GM12878 (cell line): ENCODE measurements around the gene SLIRP. TPM values are rescaled to one million over a fixed set of nuclear protein-coding genes. Genes with fewer than 3 reads are reported as not detected.
"Not testable (repeated sequence)": the region's sequence is repeated elsewhere in the genome, so short reads cannot be mapped to it uniquely, and the experiment has no call there.

Experiments
- ATAC-seq: fragments of 200-7000 bp; cut with Tn5 transposase; 3 replicates; pipeline ENCODE4 v1.9.1; 2020; ENCODE audit warnings: mild to moderate bottlenecking, moderate library complexity
- BruUV-seq: library from RNA; stranded (reverse); fragments of 400-500 nt; replicated peaks from 2 replicates; lab custom pipeline; 2021; lab: Mats Ljungman, UMichigan
- CTCF ChIA-PET: fragments of 300-600 bp; sonication (Branson Sonifier 250); formaldehyde crosslinking; extraction: SDS; loops from one replicate; lab custom pipeline; 2021; ENCODE audit warnings: inconsistent platforms; lab: Yijun Ruan, JAX
- POLR2A ChIA-PET: fragments of 350-600 bp; formaldehyde crosslinking; extraction: SDS; loops from one replicate; lab custom pipeline; 2021; ENCODE audit warnings: inconsistent platforms; lab: Charles Lee
- RAD21 ChIA-PET: fragments of 300-600 bp; sonication (Branson Sonifier 250); formaldehyde crosslinking; loops from one replicate; lab custom pipeline; 2023; ENCODE audit warnings: antibody characterized with exemption; ENCODE audit not compliant: unreplicated experiment; lab: Charles Lee
- SMC1A ChIA-PET: fragments of 300-600 bp; sonication (Branson Sonifier 250); formaldehyde crosslinking; loops from one replicate; lab custom pipeline; 2023; ENCODE audit not compliant: unreplicated experiment, uncharacterized antibody; lab: Charles Lee
- DNase-seq: peaks from one replicate; pipeline ENCODE4 v3.0.0-alpha.2; 2011; ENCODE audit warnings: low read depth, low spot score
- FAIRE-seq: peaks from 3 replicates; lab custom pipeline; 2011; peaks lifted over from hg19 to GRCh38; lab: Jason Lieb, UNC
- H2AFZ ChIP-seq: 2 replicates; pipeline ENCODE4 v1.6.0; 2011; ENCODE audit warnings: low read depth, low read length, control low read depth; ENCODE audit not compliant: control insufficient read depth
- H3K27ac ChIP-seq: 2 replicates; pipeline ENCODE4 v1.5.1; 2011; ENCODE audit warnings: control low read depth; ENCODE audit not compliant: control insufficient read depth, insufficient read depth
- H3K27me3 ChIP-seq, 2 experiments: replicated peaks in 1 of 2; 2 replicates each; pipeline versions ENCODE4 v1.6.0 to v1.6.1; 2011; ENCODE audit warnings: low read length in 1 of 2; ENCODE audit not compliant: control insufficient read depth in 2 of 2, insufficient read depth in 2 of 2
- H3K36me3 ChIP-seq, 2 experiments: 2 replicates each; pipeline ENCODE4 v1.5.1; 2011; ENCODE audit warnings: low read length in 1 of 2; ENCODE audit not compliant: control insufficient read depth in 2 of 2, insufficient read depth in 2 of 2
- H3K4me1 ChIP-seq: 2 replicates; pipeline ENCODE4 v1.6.1; 2011; ENCODE audit warnings: mild to moderate bottlenecking, low read length, moderate library complexity, mixed read lengths; ENCODE audit not compliant: control insufficient read depth, insufficient read depth
- H3K4me2 ChIP-seq: 2 replicates; pipeline ENCODE4 v1.6.0; 2011; ENCODE audit warnings: control low read depth; ENCODE audit not compliant: control insufficient read depth, insufficient read depth
- H3K4me3 ChIP-seq: fragments of 200-600 bp; sonication (generic); 2 replicates; pipeline ENCODE4 v1.5.1; 2016
- H3K79me2 ChIP-seq: 2 replicates; pipeline ENCODE4 v1.6.0; 2011; ENCODE audit warnings: low read length; ENCODE audit not compliant: control insufficient read depth, insufficient read depth
- H3K9ac ChIP-seq: 2 replicates; pipeline ENCODE4 v1.8.0; 2011; ENCODE audit warnings: low read length, control low read depth, mixed read lengths; ENCODE audit not compliant: control insufficient read depth, insufficient read depth
- H3K9me3 ChIP-seq: replicated peaks from 3 replicates; pipeline ENCODE4 v1.5.1; 2011; ENCODE audit warnings: mild to moderate bottlenecking, low read length; ENCODE audit not compliant: control insufficient read depth, insufficient read depth
- H4K20me1 ChIP-seq: 2 replicates; pipeline ENCODE4 v1.6.0; 2011; ENCODE audit not compliant: control insufficient read depth, insufficient read depth
- CBFB ChIP-seq: IDR thresholded peaks from 2 replicates; pipeline ENCODE4 v1.6.1; 2016; ENCODE audit warnings: antibody characterized with exemption, low read depth
- CBX3 ChIP-seq: fragments of 200-600 bp; sonication (generic); IDR thresholded peaks from 2 replicates; pipeline ENCODE4 v1.6.1; 2016; ENCODE audit warnings: low read depth, borderline replicate concordance
- HDAC6 ChIP-seq: fragments of 200-600 bp; sonication (generic); IDR thresholded peaks from one replicate; pipeline ENCODE4 v1.8.0; 2017; ENCODE audit warnings: antibody characterized with exemption; ENCODE audit not compliant: unreplicated experiment
- POLR2AphosphoS2 ChIP-seq: IDR thresholded peaks from 2 replicates; pipeline ENCODE4 v1.6.1; 2011; ENCODE audit warnings: low read depth, mild to moderate bottlenecking, low read length, improper control_type of control experiment, moderate library complexity
- SMARCA5 ChIP-seq: fragments of 450-650 bp; IDR thresholded peaks from 2 replicates; pipeline ENCODE4 v1.6.1; 2017; ENCODE audit warnings: mild to moderate bottlenecking
- WRNIP1 ChIP-seq: IDR thresholded peaks from 2 replicates; pipeline ENCODE4 v1.6.1; 2011; ENCODE audit warnings: low read depth, low read length, improper control_type of control experiment, borderline replicate concordance
- ZNF274 ChIP-seq: IDR thresholded peaks from one replicate; pipeline ENCODE4 v1.8.0; 2011; ENCODE audit not compliant: insufficient read length, insufficient read depth
- WGBS: methylation state at CpG from one replicate; pipeline ENCODE4 v1.1.6; 2016; ENCODE audit warnings: low lambda C conversion rate; ENCODE audit not compliant: insufficient replicate concordance, insufficient coverage; ENCODE audit errors: missing lambda C conversion rate; 5-methylcytosine and 5-hydroxymethylcytosine counted together
- in situ Hi-C: fragments of 300-500 bp; cut with MboI; formaldehyde crosslinking; loops from 9 replicates; pipeline ENCODE4 v1.14.3; 2018; ENCODE audit warnings: mixed read lengths
- intact Hi-C: fragments of 100-400 bp; cut with micrococcal nuclease; formaldehyde crosslinking; loops from one replicate; pipeline ENCODE4 v1.14.2; 2022; ENCODE audit not compliant: unreplicated experiment
- polyA plus RNA-seq, 11 experiments: library from polyadenylated mRNA; depleted of rRNA in 4 of 11; unstranded in 6 of 11; stranded (reverse) in 5 of 11; fragments of >200 nt; fragmentation: Nextera tagmentation in 4 of 11; fragmentation: Illumina TruSeq in 1 of 11; extraction: Ambion mirVana in 4 of 11; extraction: Trizol in 1 of 11; gene quantifications; 1 replicate in 1 of 11; 2 replicates in 10 of 11; pipeline versions ENCODE4 v1.2.1 to v1.2.3, GENCODE V29; 2011 to 2016; ENCODE audit warnings: inconsistent platforms in 2 of 11, missing spikeins in 2 of 11, low read depth in 1 of 11
- total RNA-seq, 4 experiments: library from RNA; depleted of rRNA in 3 of 4; stranded (reverse); fragments of >200 nt in 3 of 4; fragmentation: Illumina TruSeq in 1 of 4; extraction: Trizol in 1 of 4; gene quantifications; 2 replicates each; pipeline versions ENCODE4 v1.2.1 to v1.2.3, GENCODE V29; 2013 to 2021
- TF ChIP-seq, protein P1 (sequence below): fragments of 450-650 bp; IDR thresholded peaks from 2 replicates; pipeline ENCODE4 v1.6.1; 2017; ENCODE audit warnings: low read depth, mild to moderate bottlenecking, moderate library complexity

Gene SLIRP
- total and polyA plus RNA-seq, 10 of the 15 experiments (the other 5 are each of a cell fraction or from before 2014, with no cell fraction given): 196 to 1,510 (median 596) TPM

GRCh38 chr14:77746064-77746702, 38.3 kb downstream of the SLIRP start:
- H3K27me3 ChIP-seq: no peaks in the 10 kb centered on the region
- H3K27ac ChIP-seq: no peak overlapping the region
- ChIA-PET SMC1A (no interaction called here), RAD21 (no interaction called here), POLR2A (no interaction called here), CTCF (no interaction called here)
- no TSS peak for BruUV-seq
- in situ Hi-C loops (no loop called here), intact Hi-C loops (no loop called here)
- 94% methylated on average over 4 of the region's 4 CpGs for WGBS
- no peak overlapping the region for H3K9ac ChIP-seq
- FAIRE-seq (no peak), ATAC-seq (no peak), DNase-seq (no peak)
- no peak overlapping the region for H2AFZ ChIP-seq
- no peaks in the 10 kb centered on the region for H3K9me3 ChIP-seq
- H3K4me3 ChIP-seq: no peak overlapping the region
- peaks cover 3% of the 10 kb centered on the region for H3K79me2 ChIP-seq
- peaks cover 0 to 24% of the 10 kb centered on the region in 2 experiments; a peak in 3 of 4 replicates for H3K36me3 ChIP-seq
- no peaks in the 10 kb centered on the region for H3K4me1 ChIP-seq
- TF ChIP-seq, protein P1, sequence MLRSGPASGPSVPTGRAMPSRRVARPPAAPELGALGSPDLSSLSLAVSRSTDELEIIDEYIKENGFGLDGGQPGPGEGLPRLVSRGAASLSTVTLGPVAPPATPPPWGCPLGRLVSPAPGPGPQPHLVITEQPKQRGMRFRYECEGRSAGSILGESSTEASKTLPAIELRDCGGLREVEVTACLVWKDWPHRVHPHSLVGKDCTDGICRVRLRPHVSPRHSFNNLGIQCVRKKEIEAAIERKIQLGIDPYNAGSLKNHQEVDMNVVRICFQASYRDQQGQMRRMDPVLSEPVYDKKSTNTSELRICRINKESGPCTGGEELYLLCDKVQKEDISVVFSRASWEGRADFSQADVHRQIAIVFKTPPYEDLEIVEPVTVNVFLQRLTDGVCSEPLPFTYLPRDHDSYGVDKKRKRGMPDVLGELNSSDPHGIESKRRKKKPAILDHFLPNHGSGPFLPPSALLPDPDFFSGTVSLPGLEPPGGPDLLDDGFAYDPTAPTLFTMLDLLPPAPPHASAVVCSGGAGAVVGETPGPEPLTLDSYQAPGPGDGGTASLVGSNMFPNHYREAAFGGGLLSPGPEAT: no peak
- TF ChIP-seq CBFB (no peak), SMARCA5 (no peak), POLR2AphosphoS2 (no peak), CBX3 (no peak), HDAC6 (no peak), WRNIP1 (no peak), ZNF274 (no peak)
- no peaks in the 10 kb centered on the region for H4K20me1 ChIP-seq
- H3K4me2 ChIP-seq: no peak overlapping the region

GRCh38 chr14:77747425-77747824, 39.5 kb downstream of the SLIRP start:
- H3K27me3 ChIP-seq, SMC1A ChIA-PET, H3K4me3 ChIP-seq, intact Hi-C loops, H2AFZ ChIP-seq, RAD21 ChIA-PET, H3K4me2 ChIP-seq, POLR2A ChIA-PET, H3K4me1 ChIP-seq, ATAC-seq, H3K9me3 ChIP-seq, H4K20me1 ChIP-seq, H3K9ac ChIP-seq, H3K79me2 ChIP-seq, CTCF ChIA-PET, H3K27ac ChIP-seq, BruUV-seq, in situ Hi-C loops, FAIRE-seq, DNase-seq: not testable (repeated sequence)
- H3K36me3 ChIP-seq: peaks cover 0 to 28% of the 10 kb centered on the region in 2 experiments; a peak in 3 of 4 replicates
- WGBS: 97% methylated on average over 17 of the region's 33 CpGs
